Tibial artery (tissue), 4 donors: ENCODE measurements around the gene TSTD1.

Source experiments
- DNase-seq, 2 donors: peaks; one replicate each; pipeline ENCODE4 v3.0.0-alpha.2; 2019
- H3K27ac ChIP-seq, 2 donors: fragments of 200-600 bp; sonication (generic) in 1 of 2; 1 replicate in 1 of 2; 2 replicates in 1 of 2; pipeline ENCODE4 v1.5.1; 2018 to 2019; ENCODE audit warnings: mild to moderate bottlenecking in 1 of 2
- H3K27me3 ChIP-seq, 2 donors: fragments of 200-600 bp; sonication (generic) in 1 of 2; one replicate each; pipeline versions ENCODE4 v1.5.1 to v1.6.0; 2016 to 2019
- H3K36me3 ChIP-seq, 3 donors: fragments of 200-600 bp; sonication (generic) in 2 of 3; one replicate each; pipeline ENCODE4 v1.5.1; 2016 to 2019; ENCODE audit warnings: mild to moderate bottlenecking in 2 of 3
- H3K4me1 ChIP-seq, 4 donors: fragments of 200-600 bp; sonication (generic) in 2 of 4; 1 replicate in 3 of 4; 2 replicates in 1 of 4; pipeline ENCODE4 v1.5.1; 2016 to 2019
- H3K4me3 ChIP-seq, 2 donors: fragments of 200-600 bp; sonication (generic) in 1 of 2; 1 replicate in 1 of 2; 2 replicates in 1 of 2; pipeline ENCODE4 v1.5.1; 2018 to 2019; ENCODE audit warnings: mild to moderate bottlenecking in 2 of 2
- H3K9me3 ChIP-seq, 3 donors: fragments of 200-600 bp; sonication (generic) in 1 of 3; one replicate each; pipeline ENCODE4 v1.5.1; 2016 to 2019
- CTCF ChIP-seq, 2 experiments: fragments of 200-600 bp in 1 of 2; fragments of 450-650 bp in 1 of 2; IDR thresholded peaks; one replicate each; pipeline ENCODE4 v1.5.1; 2017 to 2019; ENCODE audit warnings: antibody characterized with exemption in 2 of 2, mild to moderate bottlenecking in 1 of 2, moderate library complexity in 1 of 2
- intact Hi-C: fragments of 100-400 bp; cut with DNase I; formaldehyde crosslinking; loops from one replicate; pipeline ENCODE4 v1.15.0; 2023; ENCODE audit warnings: low total_unique reads

TSTD1 gene

GRCh38 chr1:161077426-161077825 is 38.7 kb upstream of the TSTD1 start:
- TF ChIP-seq CTCF (IDR thresholded peaks at IDR 0.05): no peak
- peaks cover 0 to 7% (median 0%) of the 10 kb centered on the region in 3 donors for H3K36me3 ChIP-seq
- DNase-seq: no peak
- H3K4me3 ChIP-seq: no peak overlapping the region
- H3K27me3 ChIP-seq: peaks cover 0 to 4% of the 10 kb centered on the region in 2 donors
- H3K27ac ChIP-seq: no peak overlapping the region
- H3K9me3 ChIP-seq: no peaks in the 10 kb centered on the region
- peaks cover 0 to 11% (median 0%) of the 10 kb centered on the region in 4 donors for H3K4me1 ChIP-seq
- intact Hi-C loops: no loop called here

- Histone ChIP-seq H3K4me3 (no peak overlapping the region), H3K9me3 (no peaks in the 10 kb centered on the region), H3K4me1 (peaks cover 0 to 11% (median 0%) of the 10 kb centered on the region in 4 donors), H3K27me3 (peaks cover 0 to 4% of the 10 kb centered on the region in 2 donors), H3K36me3 (peaks cover 0 to 11% (median 0%) of the 10 kb centered on the region in 3 donors), H3K27ac (no peak overlapping the region)
- intact Hi-C loops: no loop called here
- no peak for DNase-seq
- no peak for TF ChIP-seq CTCF (IDR thresholded peaks at IDR 0.05)
Observed at GRCh38 chr1:161076410-161076809, 37.6 kb upstream of the TSTD1 start.

GRCh38 chr1:161074676-161075368 is 36.1 kb upstream of the TSTD1 start:
- Histone ChIP-seq H3K27me3 (peaks cover 0 to 4% of the 10 kb centered on the region in 2 donors), H3K4me1 (peaks cover 0 to 11% (median 0%) of the 10 kb centered on the region in 4 donors), H3K36me3 (peaks cover 0 to 11% (median 0%) of the 10 kb centered on the region in 3 donors), H3K9me3 (no peaks in the 10 kb centered on the region), H3K4me3 (no peak overlapping the region), H3K27ac (no peak overlapping the region)
- no peak for TF ChIP-seq CTCF (IDR thresholded peaks at IDR 0.05)
- intact Hi-C loops: no loop called here
- no peak for DNase-seq

- TF ChIP-seq CTCF (IDR thresholded peaks at IDR 0.05): no peak
- no peak for DNase-seq
- peaks cover 0 to 6% of the 10 kb centered on the region in 2 donors for H3K27me3 ChIP-seq
- H3K9me3 ChIP-seq: no peaks in the 10 kb centered on the region
- H3K4me3 ChIP-seq: no peak overlapping the region
- no peak overlapping the region for H3K27ac ChIP-seq
- peaks cover 0 to 5% (median 0%) of the 10 kb centered on the region in 4 donors for H3K4me1 ChIP-seq
- intact Hi-C loops: no loop called here
- peaks cover 0 to 11% (median 0%) of the 10 kb centered on the region in 3 donors for H3K36me3 ChIP-seq
Observed at GRCh38 chr1:161073474-161074121, 34.8 kb upstream of the TSTD1 start.

- intact Hi-C loops: no loop called here
- Histone ChIP-seq H3K36me3 (peaks cover 0 to 11% (median 0%) of the 10 kb centered on the region in 3 donors), H3K27ac (no peak overlapping the region), H3K4me1 (peaks cover 0 to 5% (median 0%) of the 10 kb centered on the region in 4 donors), H3K4me3 (no peak overlapping the region), H3K9me3 (no peaks in the 10 kb centered on the region), H3K27me3 (peaks cover 0 to 6% of the 10 kb centered on the region in 2 donors)
- no peak for TF ChIP-seq CTCF (IDR thresholded peaks at IDR 0.05)
- DNase-seq: no peak
Observed at GRCh38 chr1:161072751-161073449, 34.1 kb upstream of the TSTD1 start.
